GM23248 (cell line): ENCODE measurements around the gene IQGAP1. TPM values are rescaled to one million over a fixed set of nuclear protein-coding genes. Genes with fewer than 3 reads are reported as not detected.

Source experiments
- DNase-seq: peaks from one replicate; pipeline ENCODE4 v3.0.0-alpha.2; 2015
- H2AFZ ChIP-seq: fragments of 200-600 bp; sonication (generic); 2 replicates; pipeline ENCODE4 v1.6.1; 2016; ENCODE audit warnings: antibody characterized with exemption
- H3F3A ChIP-seq: fragments of 200-600 bp; sonication (generic); 2 replicates; pipeline ENCODE4 v1.6.1; 2016; ENCODE audit warnings: mild to moderate bottlenecking, antibody characterized with exemption, mixed run types; ENCODE audit not compliant: insufficient read depth
- H3K27ac ChIP-seq: fragments of 200-600 bp; sonication (generic); 2 replicates; pipeline ENCODE4 v1.5.1; 2016; ENCODE audit warnings: mild to moderate bottlenecking
- H3K27me3 ChIP-seq: fragments of 200-600 bp; sonication (generic); replicated peaks from 2 replicates; pipeline ENCODE4 v1.6.1; 2016; ENCODE audit warnings: mild to moderate bottlenecking; ENCODE audit not compliant: insufficient read depth
- H3K36me3 ChIP-seq: fragments of 200-600 bp; sonication (generic); 2 replicates; pipeline ENCODE4 v1.6.1; 2016; ENCODE audit warnings: low read depth, mild to moderate bottlenecking
- H3K4me1 ChIP-seq: fragments of 200-600 bp; sonication (generic); 2 replicates; pipeline ENCODE4 v1.6.1; 2016; ENCODE audit warnings: mild to moderate bottlenecking; ENCODE audit not compliant: insufficient read depth
- H3K4me2 ChIP-seq: fragments of 200-600 bp; sonication (generic); one replicate; pipeline ENCODE4 v1.6.1; 2016; ENCODE audit warnings: mild to moderate bottlenecking; ENCODE audit not compliant: unreplicated experiment
- H3K4me3 ChIP-seq: fragments of 200-600 bp; sonication (generic); 2 replicates; pipeline ENCODE4 v1.5.1; 2016; ENCODE audit warnings: mild to moderate bottlenecking
- H3K79me2 ChIP-seq: fragments of 200-600 bp; sonication (generic); 2 replicates; pipeline ENCODE4 v1.6.1; 2016; ENCODE audit warnings: mild to moderate bottlenecking; ENCODE audit not compliant: insufficient read depth
- H3K9ac ChIP-seq: fragments of 200-600 bp; sonication (generic); 2 replicates; pipeline ENCODE4 v1.6.1; 2016; ENCODE audit warnings: mild to moderate bottlenecking
- H3K9me2 ChIP-seq: fragments of 200-600 bp; sonication (generic); 2 replicates; pipeline ENCODE4 v1.6.1; 2016; ENCODE audit warnings: mixed run types, mild to moderate bottlenecking, moderate library complexity; ENCODE audit not compliant: insufficient read depth
- H3K9me3 ChIP-seq: fragments of 200-600 bp; sonication (generic); one replicate; pipeline ENCODE4 v1.6.1; 2017; ENCODE audit warnings: low read depth
- H4K20me1 ChIP-seq: fragments of 200-600 bp; sonication (generic); 2 replicates; pipeline ENCODE4 v1.6.0; 2016; ENCODE audit not compliant: insufficient read depth
- EZH2 ChIP-seq: fragments of 200-600 bp; sonication (generic); IDR thresholded peaks from 2 replicates; pipeline ENCODE4 v1.6.1; 2018; ENCODE audit warnings: antibody characterized with exemption, mild to moderate bottlenecking; ENCODE audit not compliant: insufficient read depth, poor library complexity, severe bottlenecking
- EZH2phosphoT487 ChIP-seq: fragments of 200-600 bp; sonication (generic); IDR thresholded peaks from 2 replicates; pipeline ENCODE4 v1.6.1; 2018; ENCODE audit warnings: antibody characterized with exemption, moderate library complexity, mild to moderate bottlenecking, low read depth; ENCODE audit not compliant: insufficient read depth
- WGBS, 2 experiments: methylation state at CpG; one replicate each; pipeline ENCODE4 v1.1.6; 2015 to 2017; ENCODE audit warnings: low lambda C conversion rate in 2 of 2, low coverage in 1 of 2; ENCODE audit errors: missing lambda C conversion rate in 2 of 2; 5-methylcytosine and 5-hydroxymethylcytosine counted together
- in situ Hi-C: fragments of 300-500 bp; cut with MboI; formaldehyde crosslinking; loops from 2 replicates; pipeline ENCODE4 v1.15.0; 2020
- polyA plus RNA-seq: library from polyadenylated mRNA; unstranded; fragments of >200 nt; fragmentation: Nextera tagmentation; extraction: Ambion mirVana; gene quantifications from 2 replicates; pipeline ENCODE4 v1.2.1, GENCODE V29; 2016
- total RNA-seq: library from RNA; depleted of rRNA; stranded (reverse); fragments of >200 nt; shearing (Covaris generic); gene quantifications from 2 replicates; pipeline ENCODE4 v1.2.3, GENCODE V29; 2014

Gene IQGAP1
- total and polyA plus RNA-seq, 2 experiments from 2014 or later, result 101 to 185 TPM

DNA sequence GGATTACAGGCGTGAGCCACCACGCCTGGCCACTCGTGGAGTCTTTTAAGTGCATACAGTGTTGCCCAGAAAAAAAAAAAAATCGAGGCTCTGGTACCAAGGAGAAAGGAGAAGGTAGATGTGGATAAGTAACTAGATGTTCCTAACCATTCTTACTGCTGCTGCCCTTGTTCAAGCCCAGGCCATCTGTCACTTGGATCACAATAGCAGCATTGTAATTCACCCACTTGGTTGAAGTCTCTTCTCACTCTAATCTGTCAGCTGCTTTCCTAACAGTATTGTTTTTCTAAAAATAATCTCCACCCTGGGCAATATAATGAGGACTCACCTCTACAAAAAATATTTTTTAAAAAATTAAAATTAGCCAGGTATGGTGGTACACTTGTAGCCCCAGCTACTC is 83.7 kb downstream of the IQGAP1 start:
- DNase-seq, result no peak
- Histone ChIP-seq H2AFZ (no peak overlapping the region), H3K9me2 (no peaks in the 10 kb centered on the region), H3K9ac (no peak overlapping the region), H3K27ac (no peak overlapping the region), H3F3A (no peaks in the 10 kb centered on the region), H3K4me1 (no peaks in the 10 kb centered on the region), H3K4me3 (no peak overlapping the region), H3K27me3 (no peaks in the 10 kb centered on the region), H3K9me3 (no peaks in the 10 kb centered on the region), H3K79me2 (peaks cover 29% of the 10 kb centered on the region), H4K20me1 (no peaks in the 10 kb centered on the region; the same call in 1 of the 2 replicates), H3K4me2 (no peak overlapping the region), H3K36me3 (peaks cover 60% of the 10 kb centered on the region)
- 78% methylated on average over 4 of the region's 4 CpGs for WGBS, 2 experiments
- in situ Hi-C loops, result loop anchor here (10.0 kb wide), 1 partner anchor 147 kb away; no protein-coding TSS in a partner anchor
- TF ChIP-seq EZH2phosphoT487 (no peak), EZH2 (no peak)

DNA sequence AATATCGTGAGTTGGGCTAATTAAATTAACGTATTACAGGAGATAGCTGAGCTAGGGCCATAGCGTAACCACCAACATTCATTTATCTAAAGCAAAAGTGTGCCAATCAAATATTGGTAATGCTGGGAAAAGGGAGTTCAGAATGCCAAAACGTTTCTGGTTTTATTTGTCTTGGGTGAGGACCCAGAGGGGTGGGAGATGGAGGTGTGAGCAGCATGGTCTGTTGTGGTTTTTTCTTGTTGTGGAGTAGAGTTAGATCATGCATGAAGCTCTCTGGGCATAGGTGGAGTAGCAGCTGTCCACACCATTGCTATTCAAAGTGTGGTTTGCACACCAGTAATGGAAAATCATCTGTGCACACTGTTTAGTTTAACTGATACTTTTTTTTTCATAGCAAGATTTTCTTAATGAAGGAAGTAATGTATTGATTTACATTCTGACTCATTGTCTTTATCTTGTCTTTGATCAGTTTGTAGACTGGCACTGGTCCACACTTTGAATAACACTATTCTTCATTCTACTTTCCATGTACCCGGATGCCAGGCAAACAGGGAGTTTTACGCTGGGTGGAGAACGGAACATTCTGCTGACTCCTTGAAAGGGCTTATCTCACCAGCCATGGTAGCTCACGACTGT is 90.9 kb downstream of the IQGAP1 start:
- H4K20me1 ChIP-seq, result no peaks in the 10 kb centered on the region
- H3K27me3 ChIP-seq, result no peaks in the 10 kb centered on the region
- in situ Hi-C loops, result loop anchor here (10.0 kb wide), 1 partner anchor 154 kb away; no protein-coding TSS in a partner anchor
- H3K79me2 ChIP-seq, result 0 out of 2 replicates have a peak, but pooled peaks cover 11% of the 10 kb centered on the region
- H3K27ac ChIP-seq, result no peak overlapping the region
- no peaks in the 10 kb centered on the region for H3K4me1 ChIP-seq
- WGBS, 2 experiments, result 85 to 87% methylated on average over 8 of the region's 8 CpGs
- H2AFZ ChIP-seq, result no peak overlapping the region
- H3K9me2 ChIP-seq, result no peaks in the 10 kb centered on the region
- H3K36me3 ChIP-seq, result peaks cover 73% of the 10 kb centered on the region
- no peaks in the 10 kb centered on the region for H3K9me3 ChIP-seq
- no peak overlapping the region for H3K4me2 ChIP-seq
- no peak overlapping the region for H3K9ac ChIP-seq
- no peak for TF ChIP-seq EZH2
- TF ChIP-seq EZH2phosphoT487, result no peak
- H3F3A ChIP-seq, result peaks cover 18% of the 10 kb centered on the region; the same call in 1 of the 2 replicates
- no peak overlapping the region for H3K4me3 ChIP-seq
- no peak for DNase-seq

DNA sequence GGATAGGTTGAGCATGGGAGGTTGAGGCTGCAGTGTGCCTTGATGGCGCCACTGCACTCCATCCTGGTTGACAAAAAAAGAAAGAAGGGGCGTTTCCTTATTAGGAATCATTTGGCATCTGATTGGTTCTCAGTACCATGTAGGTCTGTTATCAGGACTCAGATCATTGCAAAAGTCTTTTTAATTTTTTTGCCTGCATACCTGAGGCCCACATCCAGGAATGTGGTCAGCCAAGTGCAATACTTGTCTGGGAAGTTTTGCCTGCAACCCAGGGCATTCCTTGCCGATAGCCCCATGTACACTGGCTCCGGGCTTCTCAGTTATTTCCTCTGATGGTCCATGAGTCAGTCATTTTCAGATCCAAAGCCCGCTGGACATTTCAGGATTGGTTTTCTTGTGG is 91.6 kb downstream of the IQGAP1 start:
- no peaks in the 10 kb centered on the region for H3K9me3 ChIP-seq
- no peaks in the 10 kb centered on the region for H3K27me3 ChIP-seq
- no peak for TF ChIP-seq EZH2
- no peak for TF ChIP-seq EZH2phosphoT487
- H3K27ac ChIP-seq, result no peak overlapping the region
- no peak overlapping the region for H2AFZ ChIP-seq
- no peak overlapping the region for H3K9ac ChIP-seq
- H3K79me2 ChIP-seq, result 0 out of 2 replicates have a peak, but pooled peaks cover 13% of the 10 kb centered on the region
- no peak overlapping the region for H3K4me2 ChIP-seq
- peaks cover 18% of the 10 kb centered on the region; the same call in 1 of the 2 replicates for H3F3A ChIP-seq
- no peak for DNase-seq
- no peaks in the 10 kb centered on the region for H3K4me1 ChIP-seq
- 91 to 92% methylated on average over 5 of the region's 5 CpGs for WGBS, 2 experiments
- H3K4me3 ChIP-seq, result no peak overlapping the region
- in situ Hi-C loops, result loop anchor here (10.0 kb wide), 1 partner anchor 155 kb away; no protein-coding TSS in a partner anchor
- no peaks in the 10 kb centered on the region for H4K20me1 ChIP-seq
- peaks cover 73% of the 10 kb centered on the region for H3K36me3 ChIP-seq
- no peaks in the 10 kb centered on the region for H3K9me2 ChIP-seq

DNA sequence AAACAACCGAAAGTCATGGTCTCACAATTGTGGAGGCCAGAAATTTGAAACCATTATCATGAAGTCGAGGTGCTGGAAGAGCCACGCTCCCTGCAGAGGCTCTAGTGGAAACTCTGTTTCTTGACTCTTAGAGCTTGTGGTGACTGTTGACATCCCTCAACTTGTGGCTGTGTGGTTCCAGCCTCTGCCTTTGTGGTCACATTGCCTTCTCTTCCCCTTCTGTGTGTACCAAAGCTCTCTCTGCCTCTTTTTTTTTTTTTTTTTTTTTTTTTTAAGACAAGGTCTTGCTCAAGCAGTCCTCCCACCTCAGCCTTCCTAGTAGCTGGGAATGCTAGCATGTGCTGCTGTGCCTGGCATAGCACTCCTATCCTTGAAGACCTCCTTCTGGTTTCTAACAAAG is 93.0 kb downstream of the IQGAP1 start:
- no peak overlapping the region for H3K4me2 ChIP-seq
- 85 to 94% methylated on average over 3 of the region's 3 CpGs for WGBS, 2 experiments
- H3K27me3 ChIP-seq, result no peaks in the 10 kb centered on the region
- in situ Hi-C loops, result no loop called here
- no peak overlapping the region for H3K27ac ChIP-seq
- H3F3A ChIP-seq, result peaks cover 18% of the 10 kb centered on the region; the same call in 1 of the 2 replicates
- no peaks in the 10 kb centered on the region for H3K9me2 ChIP-seq
- H2AFZ ChIP-seq, result no peak overlapping the region
- 0 out of 2 replicates have a peak, but pooled peaks cover 16% of the 10 kb centered on the region for H3K79me2 ChIP-seq
- H4K20me1 ChIP-seq, result no peaks in the 10 kb centered on the region
- no peaks in the 10 kb centered on the region for H3K4me1 ChIP-seq
- H3K4me3 ChIP-seq, result no peak overlapping the region
- no peak overlapping the region for H3K9ac ChIP-seq
- no peak for TF ChIP-seq EZH2
- TF ChIP-seq EZH2phosphoT487, result no peak
- no peak for DNase-seq
- H3K9me3 ChIP-seq, result no peaks in the 10 kb centered on the region
- peaks cover 79% of the 10 kb centered on the region for H3K36me3 ChIP-seq
